Thyroid gland (tissue), 4 donors: ENCODE measurements around the gene ST8SIA4.

Experiments
- CTCF ChIP-seq, 6 experiments: fragments of 200-600 bp in 3 of 6; fragments of 450-650 bp in 3 of 6; sonication (generic) in 3 of 6; IDR thresholded peaks; one replicate each; pipeline ENCODE4 v1.5.1; 2016 to 2019; ENCODE audit warnings: antibody characterized with exemption in 6 of 6, mild to moderate bottlenecking in 2 of 6, inconsistent platforms in 1 of 6, moderate library complexity in 1 of 6
- POLR2A ChIP-seq, 2 donors: fragments of 450-650 bp; IDR thresholded peaks; one replicate each; pipeline ENCODE4 v1.6.1; 2017; ENCODE audit warnings: antibody characterized with exemption in 2 of 2, mild to moderate bottlenecking in 2 of 2, moderate library complexity in 1 of 2

GRCh38 chr5:100823812-100824211, 79.3 kb downstream of the ST8SIA4 start:
- TF ChIP-seq CTCF (IDR thresholded peaks at IDR 0.05) (no peak), POLR2A (IDR thresholded peaks at IDR 0.05) (no peak)
